SK-N-SH (cell line): ENCODE data around the gene KLC1. TPM values are rescaled to one million over a fixed set of nuclear protein-coding genes. Genes with fewer than 3 reads are reported as not detected.

ENCODE experiments used
- CTCF ChIA-PET: fragments of 300-600, 350-600 bp; formaldehyde crosslinking; extraction: SDS; loops from one replicate; lab custom pipeline; 2021; lab: Yijun Ruan, JAX
- POLR2A ChIA-PET: fragments of 350-600 bp; sonication (Branson Sonifier 250); formaldehyde crosslinking; extraction: SDS; loops from one replicate; lab custom pipeline; 2020; ENCODE audit warnings: antibody characterized with exemption, inconsistent platforms; lab: Yijun Ruan, JAX
- DNase-seq: peaks from one replicate; pipeline ENCODE4 v3.0.0; 2012
- H2AFZ ChIP-seq: fragments of 200-600 bp; sonication (generic); 2 replicates; pipeline ENCODE4 v1.8.1; 2016; ENCODE audit warnings: antibody characterized with exemption, mild to moderate bottlenecking, low read depth
- H3F3A ChIP-seq: fragments of 200-600 bp; sonication (generic); replicated peaks from 2 replicates; pipeline ENCODE3; 2016; ENCODE audit warnings: antibody characterized with exemption, mild to moderate bottlenecking; ENCODE audit not compliant: insufficient read depth
- H3K27ac ChIP-seq, 2 experiments: fragments of 200-500 bp in 1 of 2; fragments of 200-600 bp in 1 of 2; sonication (Bioruptor generic) in 1 of 2; sonication (generic), shearing (Covaris generic) in 1 of 2; 2 replicates each; pipeline versions ENCODE4 v1.5.1 to v1.6.1; 2014 to 2016; ENCODE audit warnings: low read depth in 2 of 2, inconsistent platforms in 1 of 2, low read length in 1 of 2, mild to moderate bottlenecking in 1 of 2, mixed read lengths in 1 of 2
- H3K27me3 ChIP-seq: fragments of 200-600 bp; sonication (generic), shearing (Covaris generic); 2 replicates; pipeline ENCODE4 v1.6.1; 2016; ENCODE audit warnings: mixed run types; ENCODE audit not compliant: insufficient read depth
- H3K36me3 ChIP-seq, 2 experiments: fragments of 200-500 bp in 1 of 2; fragments of 200-600 bp in 1 of 2; sonication (Bioruptor generic) in 1 of 2; sonication (generic) in 1 of 2; replicated peaks in 1 of 2; 2 replicates each; pipeline versions ENCODE3 to v1.5.1; 2014 to 2016; ENCODE audit warnings: low read length in 1 of 2, mild to moderate bottlenecking in 1 of 2; ENCODE audit not compliant: insufficient read depth in 2 of 2, control insufficient read depth in 1 of 2
- H3K4me1 ChIP-seq, 2 experiments: fragments of 200-500 bp in 1 of 2; fragments of 200-600 bp in 1 of 2; sonication (Bioruptor generic) in 1 of 2; sonication (generic), shearing (Covaris generic) in 1 of 2; 2 replicates each; pipeline versions ENCODE4 v1.5.1 to v1.6.1; 2014 to 2016; ENCODE audit warnings: low read depth in 1 of 2, low read length in 1 of 2, mixed run types in 1 of 2; ENCODE audit not compliant: insufficient read depth in 2 of 2, control insufficient read depth in 1 of 2
- H3K4me2 ChIP-seq: fragments of 200-600 bp; sonication (generic), shearing (Covaris generic); 2 replicates; pipeline ENCODE4 v1.6.1; 2017; ENCODE audit warnings: mixed run types
- H3K4me3 ChIP-seq, 2 experiments: fragments of 200-500 bp in 1 of 2; fragments of 200-600 bp in 1 of 2; sonication (Bioruptor generic) in 1 of 2; sonication (generic), shearing (Covaris generic) in 1 of 2; 2 replicates each; pipeline versions ENCODE4 v1.5.1 to v1.8.1; 2014 to 2016; ENCODE audit warnings: low read depth in 2 of 2, inconsistent platforms in 1 of 2, low read length in 1 of 2, mild to moderate bottlenecking in 1 of 2, mixed read lengths in 1 of 2, moderate library complexity in 1 of 2
- H3K79me2 ChIP-seq: fragments of 200-600 bp; sonication (generic); 2 replicates; pipeline ENCODE4 v1.8.1; 2017; ENCODE audit warnings: mild to moderate bottlenecking; ENCODE audit not compliant: insufficient read depth
- H3K9ac ChIP-seq: fragments of 200-600 bp; sonication (generic); 2 replicates; pipeline ENCODE4 v1.6.1; 2017; ENCODE audit warnings: mixed run types
- H3K9me2 ChIP-seq: fragments of 200-600 bp; sonication (generic); 2 replicates; pipeline ENCODE4 v1.6.1; 2017; ENCODE audit warnings: mixed run types
- H3K9me3 ChIP-seq: fragments of 200-600 bp; sonication (generic); 2 replicates; pipeline ENCODE4 v1.6.1; 2017; ENCODE audit warnings: mixed run types, mild to moderate bottlenecking, moderate library complexity
- H4K20me1 ChIP-seq: fragments of 200-600 bp; sonication (generic); 2 replicates; pipeline ENCODE4 v1.6.1; 2017; ENCODE audit warnings: mild to moderate bottlenecking, mixed run types; ENCODE audit not compliant: insufficient read depth
- EP300 ChIP-seq, 2 experiments: IDR thresholded peaks; 2 replicates each; pipeline versions ENCODE4 v1.4.0 to v1.6.1; 2012; ENCODE audit warnings: borderline replicate concordance in 1 of 2, low read depth in 1 of 2, low read length in 1 of 2
- EZH2phosphoT487 ChIP-seq: fragments of 200-600 bp; sonication (generic); IDR thresholded peaks from 2 replicates; pipeline ENCODE4 v1.6.1; 2017; ENCODE audit warnings: low read depth, mixed run types, mild to moderate bottlenecking, antibody characterized with exemption, moderate library complexity, borderline replicate concordance
- FOSL2 ChIP-seq: IDR thresholded peaks from 2 replicates; pipeline ENCODE4 v1.4.0; 2012; ENCODE audit warnings: low read depth, mild to moderate bottlenecking, moderate library complexity, borderline replicate concordance
- FOXM1 ChIP-seq: IDR thresholded peaks from 2 replicates; pipeline ENCODE4 v1.4.0; 2012; ENCODE audit warnings: low read depth, mild to moderate bottlenecking
- JUND ChIP-seq: IDR thresholded peaks from 2 replicates; pipeline ENCODE4 v1.4.0; 2012
- NFIC ChIP-seq: IDR thresholded peaks from 2 replicates; pipeline ENCODE4 v1.4.0; 2012; ENCODE audit warnings: borderline replicate concordance
- POLR2AphosphoS5 ChIP-seq: IDR thresholded peaks from 2 replicates; pipeline ENCODE4 v1.6.1; 2012; ENCODE audit warnings: low read depth, low read length
- REST ChIP-seq: IDR thresholded peaks from 2 replicates; pipeline ENCODE4 v1.6.1; 2012; ENCODE audit warnings: mild to moderate bottlenecking, low read depth, low read length, moderate library complexity
- USF1 ChIP-seq: IDR thresholded peaks from 2 replicates; pipeline ENCODE4 v1.4.0; 2012; ENCODE audit warnings: low read depth, borderline replicate concordance
- ZBTB33 ChIP-seq: IDR thresholded peaks from 2 replicates; pipeline ENCODE4 v1.4.0; 2012; ENCODE audit warnings: low read depth, borderline replicate concordance
- WGBS: methylation state at CpG from one replicate; pipeline ENCODE4 v1.1.6; 2017; ENCODE audit warnings: low lambda C conversion rate; 5-methylcytosine and 5-hydroxymethylcytosine counted together
- polyA plus RNA-seq, 3 experiments: library from polyadenylated mRNA; depleted of rRNA; stranded (reverse); fragments of >200 nt; gene quantifications; 2 replicates each; pipeline ENCODE4 v1.2.3, GENCODE V29; 2012

KLC1 gene
- polyA plus RNA-seq, 1 of the 3 experiments (the other 2 are of a cell fraction), result 308 TPM

- TF ChIP-seq EP300 (IDR thresholded peaks at IDR 0.05; ENCODE audit: borderline replicate concordance in 1 of 2, low read depth in 1 of 2, low read length in 1 of 2) (no peak), NFIC (no peak)
- TF ChIP-seq, all 33 proteins: peak for 0
These were observed 71.1 kb downstream of the KLC1 start (continued) for GRCh38 chr14:103699901-103700752.

- Histone ChIP-seq H2AFZ (no peak overlapping the region), H3K79me2 (peaks cover 15% of the 10 kb centered on the region; the same call in 1 of the 2 replicates), H3K4me1 (peaks cover 0 to 36% of the 10 kb centered on the region in 2 experiments; a peak in 1 of 4 replicates), H3K27me3 (no peaks in the 10 kb centered on the region), H4K20me1 (peaks cover 8% of the 10 kb centered on the region; the same call in 1 of the 2 replicates), H3K4me2 (no peak overlapping the region), H3K9me3 (no peaks in the 10 kb centered on the region), H3K36me3 (peaks cover 7 to 78% of the 10 kb centered on the region in 2 experiments), H3K9me2 (no peaks in the 10 kb centered on the region), H3K4me3 (no peak overlapping the region)
- 93% methylated on average over 5 of the region's 21 CpGs for WGBS
- ChIA-PET POLR2A (interaction anchor here (0.5 to 1.2 kb wide), 2 partner anchors 12 to 366 kb away, joined by 3 to 4 read pairs; no protein-coding TSS in a partner anchor), CTCF (no interaction called here)
- no peak for DNase-seq
- no peak for TF ChIP-seq EZH2phosphoT487
- TF ChIP-seq POLR2AphosphoS5, result no peak
- no peak for TF ChIP-seq FOXM1
- no peak for TF ChIP-seq FOSL2
- TF ChIP-seq ZBTB33, result no peak
- no peak for TF ChIP-seq JUND
- no peak for TF ChIP-seq USF1
- TF ChIP-seq REST, result no peak
- TF ChIP-seq, all 33 proteins: peak for 0
- Histone ChIP-seq H3K9ac (no peak overlapping the region), H3K27ac (no peak overlapping the region; a peak in 1 of 4 replicates), H3F3A (peaks cover 2% of the 10 kb centered on the region)
These were observed 71.9 kb downstream of the KLC1 start for GRCh38 chr14:103700753-103701490.
